Neural cell (in vitro differentiated cells): Measurements from ENCODE around the gene PRKCA. TPM values are rescaled to one million over a fixed set of nuclear protein-coding genes. Genes with fewer than 3 reads are reported as not detected.

Experiments
- H2AFZ ChIP-seq: fragments of 200-600, 300-800 bp; sonication (generic), shearing (Covaris generic); 2 replicates; pipeline ENCODE4 v1.6.0; 2014; ENCODE audit warnings: low read depth, mild to moderate bottlenecking, antibody characterized with exemption, low read length, moderate library complexity
- H3F3A ChIP-seq: fragments of 200-600 bp; shearing (Covaris generic); 2 replicates; pipeline ENCODE4 v1.6.1; 2016; ENCODE audit warnings: mild to moderate bottlenecking, moderate library complexity, mixed read lengths, antibody characterized with exemption, low read length; ENCODE audit not compliant: insufficient read depth, poor library complexity, severe bottlenecking
- H3K27ac ChIP-seq: fragments of 200-600, 300-800 bp; sonication (generic), shearing (Covaris generic); 2 replicates; pipeline ENCODE4 v1.5.1; 2014; ENCODE audit warnings: mild to moderate bottlenecking, low read length, moderate library complexity
- H3K27me3 ChIP-seq: fragments of 300-800, 200-600 bp; sonication (generic), shearing (Covaris generic); 2 replicates; pipeline ENCODE4 v1.6.0; 2014; ENCODE audit warnings: mild to moderate bottlenecking, low read depth, low read length, moderate library complexity; ENCODE audit not compliant: insufficient read depth
- H3K36me3 ChIP-seq: fragments of 300-800, 200-600 bp; sonication (generic), shearing (Covaris generic); 2 replicates; pipeline ENCODE4 v1.5.1; 2014; ENCODE audit warnings: mild to moderate bottlenecking, antibody characterized with exemption, low read length, moderate library complexity; ENCODE audit not compliant: insufficient read depth
- H3K4me2 ChIP-seq: fragments of 300-800, 200-600 bp; sonication (generic), shearing (Covaris generic); 2 replicates; pipeline ENCODE4 v1.6.0; 2014; ENCODE audit warnings: mild to moderate bottlenecking, low read length
- H3K4me3 ChIP-seq: fragments of 300-800, 200-600 bp; sonication (generic), shearing (Covaris generic); 2 replicates; pipeline ENCODE4 v1.5.1; 2014; ENCODE audit warnings: mild to moderate bottlenecking, low read length, moderate library complexity
- H3K79me2 ChIP-seq: fragments of 200-600 bp; shearing (Covaris generic); replicated peaks from 2 replicates; pipeline ENCODE4 v1.6.0; 2014; ENCODE audit warnings: mild to moderate bottlenecking, low read length, moderate library complexity; ENCODE audit not compliant: insufficient read depth
- H3K9ac ChIP-seq: fragments of 300-800, 200-600 bp; sonication (generic), shearing (Covaris generic); 2 replicates; pipeline ENCODE4 v1.6.1; 2016; ENCODE audit warnings: mild to moderate bottlenecking, low read length, mixed read lengths
- H3K9me2 ChIP-seq: fragments of 200-600 bp; shearing (Covaris generic); 2 replicates; pipeline ENCODE4 v1.6.1; 2016; ENCODE audit warnings: mild to moderate bottlenecking, low read length, mixed read lengths; ENCODE audit not compliant: insufficient read depth
- H3K9me3 ChIP-seq: fragments of 200-600, 300-800 bp; sonication (generic), shearing (Covaris generic); 2 replicates; pipeline ENCODE4 v1.6.1; 2016; ENCODE audit warnings: mild to moderate bottlenecking, mixed run types, low read length, moderate library complexity, mixed read lengths
- H4K20me1 ChIP-seq: fragments of 200-600 bp; shearing (Covaris generic); 2 replicates; pipeline ENCODE4 v1.6.1; 2016; ENCODE audit warnings: mild to moderate bottlenecking, mixed run types; ENCODE audit not compliant: insufficient read depth
- CTCF ChIP-seq: fragments of 450-650 bp; IDR thresholded peaks from 2 replicates; pipeline ENCODE4 v1.5.1; 2014; ENCODE audit warnings: antibody characterized with exemption, mild to moderate bottlenecking, moderate library complexity; ENCODE audit not compliant: poor library complexity, severe bottlenecking
- EP300 ChIP-seq: fragments of 450-650 bp; conservative IDR thresholded peaks from 2 replicates; pipeline ENCODE4 v1.6.1; 2014; ENCODE audit warnings: antibody characterized with exemption, mild to moderate bottlenecking, moderate library complexity; ENCODE audit not compliant: poor library complexity, severe bottlenecking
- EZH2 ChIP-seq: fragments of 200-600, 300-800 bp; shearing (Covaris generic), sonication (generic); IDR thresholded peaks from 2 replicates; pipeline ENCODE4 v1.6.1; 2014; ENCODE audit warnings: antibody characterized with exemption, low read length, borderline replicate concordance, mild to moderate bottlenecking; ENCODE audit not compliant: insufficient read depth, poor library complexity, severe bottlenecking
- MXI1 ChIP-seq: fragments of 450-650 bp; conservative IDR thresholded peaks from 2 replicates; pipeline ENCODE4 v1.6.1; 2014; ENCODE audit warnings: antibody characterized with exemption, mild to moderate bottlenecking; ENCODE audit not compliant: poor library complexity, severe bottlenecking
- POLR2AphosphoS5 ChIP-seq: IDR thresholded peaks from 2 replicates; pipeline ENCODE4 v1.6.1; 2012
- RAD21 ChIP-seq: fragments of 450-650 bp; conservative IDR thresholded peaks from 2 replicates; pipeline ENCODE4 v1.6.1; 2014; ENCODE audit warnings: antibody characterized with exemption, mild to moderate bottlenecking, moderate library complexity
- SMC3 ChIP-seq: fragments of 450-650 bp; conservative IDR thresholded peaks from 2 replicates; pipeline ENCODE4 v1.6.1; 2014; ENCODE audit warnings: antibody characterized with exemption, mild to moderate bottlenecking, moderate library complexity; ENCODE audit not compliant: poor library complexity
- TAF1 ChIP-seq: IDR thresholded peaks from 2 replicates; pipeline ENCODE4 v1.6.1; 2012; ENCODE audit warnings: low read depth
- polyA plus RNA-seq: library from polyadenylated mRNA; depleted of rRNA; stranded (reverse); fragments of >200 nt; gene quantifications from 2 replicates; pipeline ENCODE4 v1.2.3, GENCODE V29; 2014
- TF ChIP-seq, protein P1 (sequence below): IDR thresholded peaks from 2 replicates; pipeline ENCODE4 v1.6.1; 2012; ENCODE audit warnings: borderline replicate concordance

PRKCA gene
- polyA plus RNA-seq, 1 donor from 2014 or later, result 5.9 TPM

GRCh38 chr17:66716236-66717026, 414.0 kb downstream of the PRKCA start:
- Histone ChIP-seq H3F3A (peaks cover 5% of the 10 kb centered on the region), H2AFZ (no peak overlapping the region), H3K27me3 (no peaks in the 10 kb centered on the region), H3K9me3 (no peaks in the 10 kb centered on the region), H3K79me2 (no peaks in the 10 kb centered on the region), H3K4me3 (peak overlapping the region; percentile 47), H3K9ac (peak overlapping the region; percentile 37), H3K4me2 (peak overlapping the region; percentile 38), H3K36me3 (no peaks in the 10 kb centered on the region), H3K9me2 (no peaks in the 10 kb centered on the region), H4K20me1 (no peaks in the 10 kb centered on the region), H3K27ac (peak overlapping the region; percentile 74)
- TF ChIP-seq RAD21 (no peak), MXI1 (peak; percentile 16), POLR2AphosphoS5 (peak; percentile 31), SMC3 (no peak), CTCF (no peak), TAF1 (no peak), EZH2 (no peak)
- TF ChIP-seq, protein P1, sequence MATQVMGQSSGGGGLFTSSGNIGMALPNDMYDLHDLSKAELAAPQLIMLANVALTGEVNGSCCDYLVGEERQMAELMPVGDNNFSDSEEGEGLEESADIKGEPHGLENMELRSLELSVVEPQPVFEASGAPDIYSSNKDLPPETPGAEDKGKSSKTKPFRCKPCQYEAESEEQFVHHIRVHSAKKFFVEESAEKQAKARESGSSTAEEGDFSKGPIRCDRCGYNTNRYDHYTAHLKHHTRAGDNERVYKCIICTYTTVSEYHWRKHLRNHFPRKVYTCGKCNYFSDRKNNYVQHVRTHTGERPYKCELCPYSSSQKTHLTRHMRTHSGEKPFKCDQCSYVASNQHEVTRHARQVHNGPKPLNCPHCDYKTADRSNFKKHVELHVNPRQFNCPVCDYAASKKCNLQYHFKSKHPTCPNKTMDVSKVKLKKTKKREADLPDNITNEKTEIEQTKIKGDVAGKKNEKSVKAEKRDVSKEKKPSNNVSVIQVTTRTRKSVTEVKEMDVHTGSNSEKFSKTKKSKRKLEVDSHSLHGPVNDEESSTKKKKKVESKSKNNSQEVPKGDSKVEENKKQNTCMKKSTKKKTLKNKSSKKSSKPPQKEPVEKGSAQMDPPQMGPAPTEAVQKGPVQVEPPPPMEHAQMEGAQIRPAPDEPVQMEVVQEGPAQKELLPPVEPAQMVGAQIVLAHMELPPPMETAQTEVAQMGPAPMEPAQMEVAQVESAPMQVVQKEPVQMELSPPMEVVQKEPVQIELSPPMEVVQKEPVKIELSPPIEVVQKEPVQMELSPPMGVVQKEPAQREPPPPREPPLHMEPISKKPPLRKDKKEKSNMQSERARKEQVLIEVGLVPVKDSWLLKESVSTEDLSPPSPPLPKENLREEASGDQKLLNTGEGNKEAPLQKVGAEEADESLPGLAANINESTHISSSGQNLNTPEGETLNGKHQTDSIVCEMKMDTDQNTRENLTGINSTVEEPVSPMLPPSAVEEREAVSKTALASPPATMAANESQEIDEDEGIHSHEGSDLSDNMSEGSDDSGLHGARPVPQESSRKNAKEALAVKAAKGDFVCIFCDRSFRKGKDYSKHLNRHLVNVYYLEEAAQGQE, result no peak

DNA sequence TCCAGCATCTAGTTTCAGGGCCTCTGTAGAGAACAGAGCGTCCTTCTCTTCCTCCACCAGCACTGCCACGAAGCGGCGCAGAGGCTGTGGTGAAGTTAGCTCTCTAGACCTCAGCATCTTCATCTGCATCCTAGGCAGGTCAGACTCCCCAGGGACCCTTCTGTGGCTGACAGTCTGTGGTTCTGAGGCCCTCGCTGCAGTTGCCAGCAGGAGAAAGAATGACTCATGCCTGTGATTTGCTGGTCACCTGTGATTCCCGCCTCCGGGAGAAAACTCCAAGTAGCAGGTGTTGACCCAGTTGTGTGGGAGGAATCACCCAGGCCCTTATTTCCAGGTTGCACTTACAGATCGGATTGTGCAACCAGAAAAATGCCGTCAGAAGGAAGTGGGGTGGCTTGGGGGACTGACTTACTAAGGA, 415.2 kb downstream of the PRKCA start:
- Histone ChIP-seq H3K4me3 (peak overlapping the region; percentile 47), H3K36me3 (no peaks in the 10 kb centered on the region), H3K9me3 (no peaks in the 10 kb centered on the region), H3K9ac (no peak overlapping the region), H3K4me2 (no peak overlapping the region), H3K27ac (peak overlapping the region; percentile 74), H3K79me2 (no peaks in the 10 kb centered on the region), H3F3A (peaks cover 5% of the 10 kb centered on the region), H3K27me3 (no peaks in the 10 kb centered on the region), H2AFZ (no peak overlapping the region), H4K20me1 (no peaks in the 10 kb centered on the region), H3K9me2 (no peaks in the 10 kb centered on the region)
- TF ChIP-seq CTCF, result no peak
- TF ChIP-seq TAF1, result no peak
- no peak for TF ChIP-seq SMC3
- no peak for TF ChIP-seq POLR2AphosphoS5
- no peak for TF ChIP-seq RAD21
- TF ChIP-seq, protein P1, result no peak
- TF ChIP-seq EP300, result no peak
- TF ChIP-seq MXI1, result no peak
- TF ChIP-seq EZH2, result no peak
